ENCODE measurements around the gene CLCF1. TPM values are rescaled to one million over a fixed set of nuclear protein-coding genes. Genes with fewer than 3 reads are reported as not detected.
A peak's percentile ranks its signal among the peaks of the same experiment; 100 is the strongest.

Gene CLCF1
- total and polyA plus RNA-seq, 8 donors: 7.3 to 15.3 (median 11.9) TPM

- no peaks in the 10 kb centered on the region for H3K36me3 ChIP-seq
- DNase-seq: no peak
- peaks cover 8 to 56% of the 10 kb centered on the region in 2 donors for H3K4me1 ChIP-seq
- ATAC-seq: no peak
- no peak overlapping the region for H3K4me3 ChIP-seq
- TF ChIP-seq CTCF (IDR thresholded peaks at IDR 0.05): no peak
- peaks cover 0 to 46% of the 10 kb centered on the region in 2 donors for H3K27me3 ChIP-seq
- H3K27ac ChIP-seq: no peak overlapping the region
- H3K9me3 ChIP-seq: no peaks in the 10 kb centered on the region
- intact Hi-C loops (cut with DNase I): no loop called here
These were observed 38.4 kb upstream of the CLCF1 start for GRCh38 chr11:67411785-67412152.

GRCh38 chr11:67410984-67411784, 37.8 kb upstream of the CLCF1 start:
- TF ChIP-seq CTCF (IDR thresholded peaks at IDR 0.05): no peak
- ATAC-seq (no peak), DNase-seq (no peak)
- Histone ChIP-seq H3K4me3 (no peak overlapping the region), H3K27ac (no peak overlapping the region), H3K36me3 (no peaks in the 10 kb centered on the region), H3K27me3 (peaks cover 0 to 43% of the 10 kb centered on the region in 2 donors), H3K9me3 (no peaks in the 10 kb centered on the region), H3K4me1 (peaks cover 5 to 55% of the 10 kb centered on the region in 2 donors)
- intact Hi-C loops (cut with DNase I): no loop called here

- DNase-seq (no peak), ATAC-seq (no peak)
- Histone ChIP-seq H3K27me3 (peaks cover 0 to 35% of the 10 kb centered on the region in 2 donors), H3K4me3 (no peak overlapping the region), H3K4me1 (peaks cover 4 to 55% of the 10 kb centered on the region in 2 donors), H3K9me3 (no peaks in the 10 kb centered on the region), H3K36me3 (no peaks in the 10 kb centered on the region), H3K27ac (peak overlapping the region in 1 of 2 donors; percentile 53)
- TF ChIP-seq CTCF (IDR thresholded peaks at IDR 0.05): no peak
- intact Hi-C loops (cut with DNase I): no loop called here
These were observed 37.0 kb upstream of the CLCF1 start for GRCh38 chr11:67410369-67410831.

- Histone ChIP-seq H3K4me1 (peaks cover 0 to 54% of the 10 kb centered on the region in 2 donors), H3K27me3 (peaks cover 0 to 29% of the 10 kb centered on the region in 2 donors), H3K4me3 (no peak overlapping the region), H3K36me3 (no peaks in the 10 kb centered on the region), H3K27ac (peak overlapping the region in 1 of 2 donors; percentile 53), H3K9me3 (no peaks in the 10 kb centered on the region)
- intact Hi-C loops (cut with DNase I): no loop called here
- ATAC-seq (peak; percentile 63), DNase-seq (peak in 1 of 4 donors; percentile 47)
- no peak for TF ChIP-seq CTCF (IDR thresholded peaks at IDR 0.05)
These were observed 36.5 kb upstream of the CLCF1 start for GRCh38 chr11:67409781-67410368.

- peaks cover 0 to 23% of the 10 kb centered on the region in 2 donors for H3K27me3 ChIP-seq
- peak in 1 of 4 donors; percentile 81 for DNase-seq
- intact Hi-C loops (cut with DNase I): no loop called here
- no peaks in the 10 kb centered on the region for H3K9me3 ChIP-seq
- H3K27ac ChIP-seq: peak overlapping the region in 1 of 2 donors; percentile 53
- ATAC-seq: peak; percentile 4
- TF ChIP-seq CTCF (IDR thresholded peaks at IDR 0.05): no peak
- H3K4me1 ChIP-seq: peaks cover 0 to 55% of the 10 kb centered on the region in 2 donors
- H3K36me3 ChIP-seq: no peaks in the 10 kb centered on the region
- H3K4me3 ChIP-seq: peak overlapping the region in 1 of 2 donors; percentile 6
These were observed 35.9 kb upstream of the CLCF1 start for GRCh38 chr11:67409261-67409666.
